ELF-1 (cell line): Measurements from ENCODE around the gene YTHDF1.
"Not testable (repeated sequence)": the region's sequence is repeated elsewhere in the genome, so short reads cannot be mapped to it uniquely, and the experiment has no call there.

Experiments used
- DNase-seq: peaks from one replicate; pipeline ENCODE4 v3.0.0-alpha.2; 2016; ENCODE audit warnings: low read depth, low spot score

YTHDF1 gene

GRCh38 chr20:63227260-63227659 lies 11.3 kb upstream of the YTHDF1 start:
- no peak for DNase-seq

- DNase-seq = no peak
These were observed 10.4 kb upstream of the YTHDF1 start for GRCh38 chr20:63226042-63226943.

GRCh38 chr20:63225082-63225454 lies 9.1 kb upstream of the YTHDF1 start:
- no peak for DNase-seq

- peak; percentile 62 for DNase-seq
These were observed 8.6 kb upstream of the YTHDF1 start for GRCh38 chr20:63224412-63225081.

- no peak for DNase-seq
These were observed 7.9 kb upstream of the YTHDF1 start for GRCh38 chr20:63223826-63224207.

GRCh38 chr20:63223121-63223825 lies 7.3 kb upstream of the YTHDF1 start:
- DNase-seq = peak; percentile 70

GRCh38 chr20:63222541-63222940 lies 6.6 kb upstream of the YTHDF1 start:
- no peak for DNase-seq

DNA sequence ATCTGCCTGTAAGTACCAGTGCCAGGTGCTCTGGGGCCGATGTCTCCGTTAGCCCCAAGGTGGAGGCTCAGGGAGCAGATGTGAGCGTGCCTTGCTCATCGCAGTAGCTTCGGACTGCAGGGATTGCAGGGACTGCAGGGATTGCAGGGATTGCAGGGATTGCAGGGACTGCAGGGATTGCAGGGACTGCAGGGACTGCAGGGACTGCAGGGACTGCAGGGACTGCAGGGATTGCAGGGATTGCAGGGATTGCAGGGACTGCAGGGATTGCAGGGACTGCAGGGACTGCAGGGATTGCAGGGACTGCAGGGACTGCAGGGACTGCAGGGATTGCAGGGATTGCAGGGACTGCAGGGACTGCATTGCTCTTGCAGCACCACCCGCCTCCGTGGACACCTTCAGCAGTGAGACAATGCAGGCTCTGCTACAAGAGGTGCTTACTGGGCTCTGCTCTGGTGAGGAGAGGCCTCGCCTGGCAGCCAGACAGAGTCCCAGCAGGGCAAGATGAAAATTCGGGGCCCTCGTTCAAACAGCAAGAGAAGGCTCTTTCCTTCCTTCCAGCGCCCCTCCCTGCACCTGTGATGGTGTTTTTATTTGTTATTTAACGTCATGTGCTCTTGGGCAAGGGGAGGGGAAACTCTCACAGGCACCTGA lies 5.6 kb upstream of the YTHDF1 start:
- DNase-seq = not testable (repeated sequence)

GRCh38 chr20:63220696-63221399 lies 4.9 kb upstream of the YTHDF1 start:
- no peak for DNase-seq

- no peak for DNase-seq
These were observed 4.1 kb upstream of the YTHDF1 start for GRCh38 chr20:63219866-63220521.

DNA sequence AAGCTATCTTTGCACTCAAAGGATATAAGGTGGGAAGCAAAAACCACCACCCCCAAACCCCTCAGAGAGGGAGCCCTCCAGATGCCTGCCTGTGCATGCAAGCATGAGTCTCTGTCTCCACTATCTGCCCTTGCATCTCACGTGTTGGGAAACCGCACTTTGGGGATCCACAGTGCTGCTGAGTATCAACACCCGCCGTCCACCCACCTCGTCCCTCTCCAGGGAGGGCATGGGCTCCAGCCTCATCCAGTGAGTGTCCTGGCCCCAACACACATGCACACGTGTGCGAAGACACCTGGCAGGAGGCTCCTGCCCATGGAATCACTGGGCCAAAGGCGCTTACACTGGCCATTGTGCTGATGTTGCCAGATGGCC lies 3.5 kb upstream of the YTHDF1 start:
- DNase-seq = no peak

DNA sequence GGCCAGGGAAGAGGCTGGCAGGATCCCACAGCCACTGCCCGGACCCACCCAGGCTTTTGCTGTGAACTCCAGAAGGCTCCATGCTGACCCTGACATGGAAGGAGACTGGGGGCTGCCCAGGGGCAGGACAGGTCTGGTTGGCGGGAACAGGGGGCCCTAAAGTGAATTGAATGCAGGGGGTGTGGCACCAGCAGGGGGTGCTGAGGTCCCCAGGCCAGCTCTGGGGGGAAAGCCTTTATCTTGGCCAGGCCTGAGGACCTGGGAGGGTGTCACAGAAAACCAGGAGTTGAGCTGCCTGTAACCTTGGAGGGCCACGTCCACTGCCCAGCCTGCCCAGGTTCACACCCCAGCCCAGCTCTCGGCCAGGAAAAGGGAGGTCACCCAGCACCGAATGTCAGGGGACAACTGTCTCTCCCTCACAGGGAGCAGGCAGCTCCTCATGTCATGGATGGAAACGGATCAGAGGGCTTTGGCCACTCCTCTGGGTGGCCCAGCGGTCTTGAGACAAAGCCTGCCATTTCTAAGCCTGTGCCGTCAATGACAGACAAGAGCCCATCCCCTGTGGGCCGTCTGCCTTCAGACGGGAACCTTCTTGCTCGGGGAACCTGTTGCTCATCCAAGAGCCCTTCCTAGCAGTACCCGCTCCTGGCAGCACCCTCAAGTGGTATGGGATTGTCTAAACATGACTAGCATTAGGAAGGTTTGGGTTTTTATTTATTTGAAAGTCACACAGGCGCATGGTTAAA lies 2.9 kb upstream of the YTHDF1 start:
- DNase-seq = no peak

DNA sequence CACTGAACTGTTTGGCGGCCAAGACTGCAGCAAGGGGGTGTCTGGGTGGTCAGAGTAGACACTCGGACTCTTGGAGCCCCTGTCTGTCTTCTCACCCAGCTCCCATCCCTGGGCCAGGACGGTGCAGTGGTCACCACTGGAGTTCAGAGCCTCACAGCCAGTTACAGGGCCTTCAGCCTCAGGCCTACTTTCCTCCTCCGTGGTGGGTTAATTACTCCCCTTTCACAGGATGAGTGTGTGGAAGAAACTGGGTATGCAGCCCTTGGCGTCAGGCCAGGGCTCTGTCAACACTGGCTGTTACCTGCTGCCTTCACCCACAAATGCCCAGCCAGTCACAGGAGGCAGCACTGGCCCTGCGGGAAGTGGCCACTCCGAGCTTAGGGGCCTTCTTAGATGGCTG lies 1.8 kb upstream of the YTHDF1 start:
- DNase-seq = no peak

DNA sequence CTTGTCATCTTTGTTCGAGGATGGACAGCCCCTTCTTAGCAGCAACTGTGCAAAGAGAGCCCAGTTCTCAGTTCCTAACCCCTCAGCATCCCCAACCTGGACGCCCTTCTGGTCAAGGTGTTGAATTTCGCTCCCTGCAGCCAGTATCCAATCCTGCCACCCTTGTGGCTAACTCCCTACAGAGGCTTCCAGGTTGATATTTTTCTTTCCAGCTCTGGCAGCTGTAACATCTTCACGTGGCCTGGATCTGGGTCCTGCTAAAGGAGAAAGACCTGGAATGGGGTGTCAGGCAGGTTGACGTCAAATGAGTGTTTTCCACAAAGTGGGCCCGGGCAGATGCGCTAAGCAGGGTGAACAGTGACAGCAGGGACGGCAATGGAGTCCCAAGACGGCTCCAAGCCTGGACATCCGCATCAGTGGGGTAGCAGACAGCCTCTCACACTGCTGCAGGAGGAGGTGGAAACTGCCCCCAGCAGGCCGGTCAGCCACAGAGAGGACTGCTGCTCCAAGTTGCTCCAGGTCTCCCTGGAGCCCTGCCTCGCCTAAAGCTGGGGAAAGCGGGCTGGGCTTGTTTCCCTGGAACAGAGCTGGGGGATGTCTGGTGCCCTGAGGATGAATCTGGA lies 1.0 kb upstream of the YTHDF1 start:
- DNase-seq = no peak

DNA sequence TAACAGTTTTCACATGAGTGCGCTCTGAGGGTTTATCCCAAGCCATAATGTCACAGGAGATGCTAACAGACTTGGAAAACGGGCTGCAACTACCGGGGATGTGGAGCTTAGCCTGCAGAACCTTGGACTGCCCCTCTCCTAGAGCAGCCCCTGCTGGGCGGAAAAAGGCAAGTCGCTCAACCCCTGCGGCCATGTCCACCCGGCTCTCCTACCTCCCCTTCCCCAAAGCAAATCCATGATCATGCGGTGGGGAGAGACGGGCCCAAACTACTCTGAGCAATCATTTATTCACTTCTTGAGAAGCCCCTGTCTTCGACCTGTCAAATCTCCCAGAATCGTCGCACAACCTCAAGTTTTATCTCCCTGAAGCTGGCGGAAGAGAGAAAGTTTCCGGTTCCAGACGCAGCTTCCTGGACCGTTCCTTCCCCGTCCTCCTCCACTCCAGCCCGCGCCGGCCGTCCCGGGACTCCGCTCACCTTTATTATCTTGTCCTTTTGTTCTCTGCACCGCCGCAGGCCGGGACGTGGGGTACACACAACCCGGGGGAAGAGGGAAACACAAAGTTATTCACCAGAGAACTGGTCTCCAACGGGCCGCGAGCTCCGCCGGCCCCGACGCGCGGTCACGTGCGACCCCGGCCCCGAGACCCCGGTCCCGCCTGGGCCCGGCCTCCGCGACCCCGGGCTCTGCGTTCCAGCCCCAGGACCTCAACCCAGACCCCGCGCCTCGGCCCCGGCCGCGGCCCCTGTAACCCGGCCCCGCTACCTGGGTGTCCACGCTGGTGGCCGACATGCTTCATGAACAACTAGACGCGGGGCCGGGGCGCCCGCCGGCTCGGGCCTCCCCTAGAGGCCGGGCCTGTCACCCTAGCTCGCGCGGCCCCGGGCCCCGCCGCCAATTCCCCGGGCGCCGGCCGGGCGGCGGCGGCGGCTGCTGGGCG lies 560 bp downstream of the YTHDF1 start:
- peak; percentile 88 for DNase-seq

DNA sequence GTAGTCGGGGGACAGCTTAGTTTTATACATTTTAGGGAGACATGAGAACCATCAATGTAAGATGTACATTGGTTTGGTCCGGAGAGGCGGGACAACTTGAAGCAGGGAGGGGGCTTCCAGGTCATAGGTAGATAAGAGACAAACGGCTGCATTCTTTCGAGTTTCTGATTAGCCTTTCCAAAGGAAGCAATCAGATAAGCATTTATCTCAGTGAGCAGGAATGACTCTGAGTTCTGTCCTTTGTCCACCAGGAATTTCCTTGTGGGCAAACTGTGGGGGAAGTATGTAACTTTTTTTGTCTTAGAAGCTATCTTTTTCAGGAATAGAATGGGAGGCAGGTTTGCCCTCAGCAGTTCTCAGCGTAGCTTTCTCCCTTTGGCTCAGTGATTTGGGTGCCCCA lies 1.4 kb downstream of the YTHDF1 start:
- DNase-seq = peak; percentile 60

DNA sequence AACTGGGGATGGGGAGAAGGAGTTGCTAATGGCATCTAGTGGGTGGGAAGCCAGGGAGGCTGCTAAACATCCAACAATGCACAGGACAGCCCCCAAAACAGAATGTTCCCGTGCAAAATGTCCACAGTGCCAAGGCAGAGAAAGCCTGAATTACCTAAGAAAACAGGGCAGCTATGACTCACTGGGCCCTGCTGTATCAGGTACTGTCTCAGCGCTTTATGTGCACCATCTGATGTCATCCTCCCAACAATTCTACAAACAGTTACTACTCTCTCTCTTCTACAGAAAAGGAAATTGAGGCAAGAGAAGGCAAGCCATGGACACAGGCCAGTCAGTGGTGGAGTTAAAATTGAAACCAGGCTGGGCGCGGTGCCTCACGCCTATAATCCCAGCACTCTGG lies 3.1 kb downstream of the YTHDF1 start:
- DNase-seq = no peak

- DNase-seq = no peak
These were observed 3.6 kb downstream of the YTHDF1 start for GRCh38 chr20:63212393-63212730.
